NCI-H2081 (cell line): ENCODE measurements around the gene SH3TC1.

Source experiments
- DNase-seq, 2 experiments: peaks; one replicate each; lab custom pipeline; 2025; lab: John Stamatoyannopoulos, UW

Gene SH3TC1

GRCh38 chr4:8163436-8164193 lies 35.5 kb upstream of the SH3TC1 start:
- DNase-seq, result no peak

- no peak for DNase-seq
Measured at GRCh38 chr4:8164194-8164565, 34.9 kb upstream of the SH3TC1 start.

GRCh38 chr4:8164687-8165086 lies 34.4 kb upstream of the SH3TC1 start:
- DNase-seq, result no peak

GRCh38 chr4:8165374-8165896 lies 33.7 kb upstream of the SH3TC1 start:
- DNase-seq, result no peak

GRCh38 chr4:8167291-8167690 lies 31.8 kb upstream of the SH3TC1 start:
- no peak for DNase-seq

GRCh38 chr4:8167815-8168214 lies 31.3 kb upstream of the SH3TC1 start:
- DNase-seq, result no peak

GRCh38 chr4:8168232-8168631 lies 30.9 kb upstream of the SH3TC1 start:
- no peak for DNase-seq

GRCh38 chr4:8168832-8169598 lies 30.1 kb upstream of the SH3TC1 start:
- no peak for DNase-seq

- no peak for DNase-seq
Measured at GRCh38 chr4:8169763-8170162, 29.3 kb upstream of the SH3TC1 start.

GRCh38 chr4:8170341-8170740 lies 28.7 kb upstream of the SH3TC1 start:
- DNase-seq, result no peak

- DNase-seq, result no peak
Measured at GRCh38 chr4:8171266-8171665, 27.8 kb upstream of the SH3TC1 start.

- no peak for DNase-seq
Measured at GRCh38 chr4:8171984-8172924, 26.8 kb upstream of the SH3TC1 start.

- DNase-seq, result no peak
Measured at GRCh38 chr4:8173492-8174242, 25.4 kb upstream of the SH3TC1 start.

- no peak for DNase-seq
Measured at GRCh38 chr4:8174970-8175369, 24.1 kb upstream of the SH3TC1 start.

- no peak for DNase-seq
Measured at GRCh38 chr4:8175686-8176085, 23.4 kb upstream of the SH3TC1 start.

GRCh38 chr4:8176547-8177399 lies 22.3 kb upstream of the SH3TC1 start:
- DNase-seq, result peak in 1 of 2 experiments; percentile 65

- DNase-seq, result no peak
Measured at GRCh38 chr4:8177552-8177951, 21.5 kb upstream of the SH3TC1 start.

- DNase-seq, result no peak
Measured at GRCh38 chr4:8177956-8178355, 21.1 kb upstream of the SH3TC1 start.

GRCh38 chr4:8179074-8179473 lies 20.0 kb upstream of the SH3TC1 start:
- no peak for DNase-seq

GRCh38 chr4:8179771-8180170 lies 19.3 kb upstream of the SH3TC1 start:
- DNase-seq, result no peak
